ENCODE results near the gene ZNF574. TPM values are rescaled to one million over a fixed set of nuclear protein-coding genes. Genes with fewer than 3 reads are reported as not detected.

The ZNF574 gene
- total RNA-seq, 1 experiment from 2014 or later = 35.6 TPM

- H4K20me1 ChIP-seq (ENCODE audit: control insufficient read depth, insufficient read depth, insufficient read length) = no peaks in the 10 kb centered on the region
- H3K56ac ChIP-seq (ENCODE audit: insufficient read length, low read depth, low read length) = no peak overlapping the region
- H3K79me1 ChIP-seq (ENCODE audit: insufficient read depth, low read depth, low read length, poor library complexity, severe bottlenecking) = peaks cover 3% of the 10 kb centered on the region
- peaks cover 27 to 40% (median 35%) of the 10 kb centered on the region in 3 experiments for H3K36me3 Mint-ChIP-seq (ENCODE audit: insufficient read depth in 1 of 3, low read depth in 3 of 3)
- no peak overlapping the region for H2AFZ ChIP-seq (ENCODE audit: low read length)
- TF ChIP-seq, protein P1, sequence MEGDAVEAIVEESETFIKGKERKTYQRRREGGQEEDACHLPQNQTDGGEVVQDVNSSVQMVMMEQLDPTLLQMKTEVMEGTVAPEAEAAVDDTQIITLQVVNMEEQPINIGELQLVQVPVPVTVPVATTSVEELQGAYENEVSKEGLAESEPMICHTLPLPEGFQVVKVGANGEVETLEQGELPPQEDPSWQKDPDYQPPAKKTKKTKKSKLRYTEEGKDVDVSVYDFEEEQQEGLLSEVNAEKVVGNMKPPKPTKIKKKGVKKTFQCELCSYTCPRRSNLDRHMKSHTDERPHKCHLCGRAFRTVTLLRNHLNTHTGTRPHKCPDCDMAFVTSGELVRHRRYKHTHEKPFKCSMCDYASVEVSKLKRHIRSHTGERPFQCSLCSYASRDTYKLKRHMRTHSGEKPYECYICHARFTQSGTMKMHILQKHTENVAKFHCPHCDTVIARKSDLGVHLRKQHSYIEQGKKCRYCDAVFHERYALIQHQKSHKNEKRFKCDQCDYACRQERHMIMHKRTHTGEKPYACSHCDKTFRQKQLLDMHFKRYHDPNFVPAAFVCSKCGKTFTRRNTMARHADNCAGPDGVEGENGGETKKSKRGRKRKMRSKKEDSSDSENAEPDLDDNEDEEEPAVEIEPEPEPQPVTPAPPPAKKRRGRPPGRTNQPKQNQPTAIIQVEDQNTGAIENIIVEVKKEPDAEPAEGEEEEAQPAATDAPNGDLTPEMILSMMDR (conservative IDR thresholded peaks at IDR 0.05) = no peak
- H4K8ac ChIP-seq (replicated peaks; ENCODE audit: insufficient read length, low read depth, low read length) = no peak overlapping the region
- no peaks in the 10 kb centered on the region for H3K27me3 ChIP-seq (ENCODE audit: insufficient read depth, low read length)
- no peak overlapping the region for H3K27ac ChIP-seq (ENCODE audit: insufficient read length, low read depth, low read length)
- no peak overlapping the region for H2BK120ac ChIP-seq (ENCODE audit: low read depth, low read length, poor library complexity, severe bottlenecking)
- no peak overlapping the region for H3K4ac ChIP-seq (ENCODE audit: low read depth, low read length)
- no peak overlapping the region for H4K91ac ChIP-seq (ENCODE audit: insufficient read length, low read depth, low read length)
- H3K4me3 Mint-ChIP-seq = no peak overlapping the region
- no peaks in the 10 kb centered on the region for H3K9me3 ChIP-seq (ENCODE audit: control insufficient read depth, low read depth, low read length)
- H3K79me2 ChIP-seq (ENCODE audit: insufficient read depth, low read length) = no peaks in the 10 kb centered on the region; the same call in 1 of the 2 replicates
- H2BK15ac ChIP-seq (ENCODE audit: low read depth, low read length) = no peak overlapping the region
- H2BK20ac ChIP-seq (ENCODE audit: low read depth, low read length, poor library complexity, severe bottlenecking) = no peak overlapping the region
- H3K23me2 ChIP-seq (ENCODE audit: insufficient read length, low read depth, low read length, poor library complexity, severe bottlenecking) = no peaks in the 10 kb centered on the region
- H3K9me3 Mint-ChIP-seq = no peaks in the 10 kb centered on the region
- no peaks in the 10 kb centered on the region for H3K4me1 ChIP-seq (ENCODE audit: insufficient read depth, low read length)
- no peak overlapping the region for H3K27ac Mint-ChIP-seq
- no peak overlapping the region for H2BK5ac ChIP-seq (ENCODE audit: insufficient read length, low read length)
- no peak overlapping the region for H2BK12ac ChIP-seq (ENCODE audit: insufficient read length, low read depth, low read length)
- no peak overlapping the region for H3K4me2 ChIP-seq (ENCODE audit: insufficient read depth, insufficient read length, low read length)
- no peak overlapping the region for H2AK5ac ChIP-seq (ENCODE audit: insufficient read length, low read length)
- H3K9ac ChIP-seq (ENCODE audit: extremely low read depth, insufficient read length, low read length) = no peak overlapping the region
- no peak overlapping the region for H3K18ac ChIP-seq (ENCODE audit: insufficient read length, low read depth, low read length)
- no CpG with 5 or more reads among the region's 5 CpGs for WGBS (ENCODE audit: extremely low coverage, insufficient read length, low lambda C conversion rate)
- H3K4me1 Mint-ChIP-seq = peaks cover 7 to 17% of the 10 kb centered on the region in 2 experiments
- H3T11ph ChIP-seq (ENCODE audit: low read length) = no peak overlapping the region
- DNase-seq = no peak
- H4K5ac ChIP-seq (ENCODE audit: insufficient read length, low read depth, low read length) = no peak overlapping the region
- no peak overlapping the region for H3K14ac ChIP-seq (ENCODE audit: insufficient read depth, low read length)
- no peak overlapping the region for H3K23ac ChIP-seq (ENCODE audit: insufficient read length, low read depth, low read length)
- no peaks in the 10 kb centered on the region; the same call in 1 of the 2 replicates for H3K27me3 Mint-ChIP-seq (ENCODE audit: low read depth)
These were observed 7.6 kb downstream of the ZNF574 start for GRCh38 chr19:42083537-42083936.

Measured in H9 (cell line).